Measurements from ENCODE around the gene PDGFD. TPM values are rescaled to one million over a fixed set of nuclear protein-coding genes. Genes with fewer than 3 reads are reported as not detected.

PDGFD gene
- total and polyA plus RNA-seq, 2 experiments from 2014 or later: 1.9 to 4.5 TPM

- Histone ChIP-seq H3K27me3 (ENCODE audit: insufficient read depth) (no peaks in the 10 kb centered on the region), H4K20me1 (replicated peaks; ENCODE audit: insufficient read depth) (no peaks in the 10 kb centered on the region), H3K79me2 (replicated peaks; ENCODE audit: insufficient read depth) (no peaks in the 10 kb centered on the region), H3K4me1 (ENCODE audit: insufficient read depth) (no peaks in the 10 kb centered on the region), H3K27ac (ENCODE audit: low read depth) (no peak overlapping the region), H3K4me3 (no peak overlapping the region), H3K9me2 (ENCODE audit: insufficient read depth) (no peaks in the 10 kb centered on the region), H3F3A (replicated peaks; ENCODE audit: low read depth) (no peaks in the 10 kb centered on the region), H2AFZ (no peak overlapping the region), H3K4me2 (no peak overlapping the region), H3K36me3 (ENCODE audit: insufficient read depth) (0 out of 2 replicates have a peak, but pooled peaks cover 2% of the 10 kb centered on the region)
- DNase-seq (ENCODE audit: low spot score): no peak
- Mint-ChIP-seq H3K4me3 (no peak overlapping the region), H3K9me3 (peaks cover 2% of the 10 kb centered on the region; the same call in 2 of the 3 replicates), H3K36me3 (ENCODE audit: low read depth) (no peaks in the 10 kb centered on the region), H3K27me3 (ENCODE audit: insufficient read depth, low read depth, poor library complexity) (no peaks in the 10 kb centered on the region), H3K27ac (no peak overlapping the region), H3K4me1 (no peaks in the 10 kb centered on the region)
- no peak for ATAC-seq
- TF ChIP-seq CREB1 (CRISPR knock-in tag; IDR thresholded peaks at IDR 0.05; ENCODE audit: low read depth) (no peak), EZH2phosphoT487 (IDR thresholded peaks at IDR 0.05; ENCODE audit: unreplicated experiment) (no peak), NANOG (IDR thresholded peaks at IDR 0.05; ENCODE audit: borderline replicate concordance) (no peak), ZNF114 (CRISPR knock-in tag; IDR thresholded peaks at IDR 0.05) (no peak), POLR2AphosphoS5 (IDR thresholded peaks at IDR 0.05; ENCODE audit: low read depth) (no peak), ZNF331 (CRISPR knock-in tag; IDR thresholded peaks at IDR 0.05; ENCODE audit: low read depth) (no peak), JUNB (IDR thresholded peaks at IDR 0.05; ENCODE audit: unreplicated experiment) (no peak), REST (IDR thresholded peaks at IDR 0.05; ENCODE audit: unreplicated experiment) (no peak), STAT1 (IDR thresholded peaks at IDR 0.05; ENCODE audit: unreplicated experiment) (no peak), EZH2 (IDR thresholded peaks at IDR 0.05; ENCODE audit: low read depth, unreplicated experiment) (no peak)
- TF ChIP-seq, protein P1, sequence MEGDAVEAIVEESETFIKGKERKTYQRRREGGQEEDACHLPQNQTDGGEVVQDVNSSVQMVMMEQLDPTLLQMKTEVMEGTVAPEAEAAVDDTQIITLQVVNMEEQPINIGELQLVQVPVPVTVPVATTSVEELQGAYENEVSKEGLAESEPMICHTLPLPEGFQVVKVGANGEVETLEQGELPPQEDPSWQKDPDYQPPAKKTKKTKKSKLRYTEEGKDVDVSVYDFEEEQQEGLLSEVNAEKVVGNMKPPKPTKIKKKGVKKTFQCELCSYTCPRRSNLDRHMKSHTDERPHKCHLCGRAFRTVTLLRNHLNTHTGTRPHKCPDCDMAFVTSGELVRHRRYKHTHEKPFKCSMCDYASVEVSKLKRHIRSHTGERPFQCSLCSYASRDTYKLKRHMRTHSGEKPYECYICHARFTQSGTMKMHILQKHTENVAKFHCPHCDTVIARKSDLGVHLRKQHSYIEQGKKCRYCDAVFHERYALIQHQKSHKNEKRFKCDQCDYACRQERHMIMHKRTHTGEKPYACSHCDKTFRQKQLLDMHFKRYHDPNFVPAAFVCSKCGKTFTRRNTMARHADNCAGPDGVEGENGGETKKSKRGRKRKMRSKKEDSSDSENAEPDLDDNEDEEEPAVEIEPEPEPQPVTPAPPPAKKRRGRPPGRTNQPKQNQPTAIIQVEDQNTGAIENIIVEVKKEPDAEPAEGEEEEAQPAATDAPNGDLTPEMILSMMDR (conservative IDR thresholded peaks at IDR 0.05; ENCODE audit: low read depth in 2 of 2): no peak
- TF ChIP-seq, protein P2, sequence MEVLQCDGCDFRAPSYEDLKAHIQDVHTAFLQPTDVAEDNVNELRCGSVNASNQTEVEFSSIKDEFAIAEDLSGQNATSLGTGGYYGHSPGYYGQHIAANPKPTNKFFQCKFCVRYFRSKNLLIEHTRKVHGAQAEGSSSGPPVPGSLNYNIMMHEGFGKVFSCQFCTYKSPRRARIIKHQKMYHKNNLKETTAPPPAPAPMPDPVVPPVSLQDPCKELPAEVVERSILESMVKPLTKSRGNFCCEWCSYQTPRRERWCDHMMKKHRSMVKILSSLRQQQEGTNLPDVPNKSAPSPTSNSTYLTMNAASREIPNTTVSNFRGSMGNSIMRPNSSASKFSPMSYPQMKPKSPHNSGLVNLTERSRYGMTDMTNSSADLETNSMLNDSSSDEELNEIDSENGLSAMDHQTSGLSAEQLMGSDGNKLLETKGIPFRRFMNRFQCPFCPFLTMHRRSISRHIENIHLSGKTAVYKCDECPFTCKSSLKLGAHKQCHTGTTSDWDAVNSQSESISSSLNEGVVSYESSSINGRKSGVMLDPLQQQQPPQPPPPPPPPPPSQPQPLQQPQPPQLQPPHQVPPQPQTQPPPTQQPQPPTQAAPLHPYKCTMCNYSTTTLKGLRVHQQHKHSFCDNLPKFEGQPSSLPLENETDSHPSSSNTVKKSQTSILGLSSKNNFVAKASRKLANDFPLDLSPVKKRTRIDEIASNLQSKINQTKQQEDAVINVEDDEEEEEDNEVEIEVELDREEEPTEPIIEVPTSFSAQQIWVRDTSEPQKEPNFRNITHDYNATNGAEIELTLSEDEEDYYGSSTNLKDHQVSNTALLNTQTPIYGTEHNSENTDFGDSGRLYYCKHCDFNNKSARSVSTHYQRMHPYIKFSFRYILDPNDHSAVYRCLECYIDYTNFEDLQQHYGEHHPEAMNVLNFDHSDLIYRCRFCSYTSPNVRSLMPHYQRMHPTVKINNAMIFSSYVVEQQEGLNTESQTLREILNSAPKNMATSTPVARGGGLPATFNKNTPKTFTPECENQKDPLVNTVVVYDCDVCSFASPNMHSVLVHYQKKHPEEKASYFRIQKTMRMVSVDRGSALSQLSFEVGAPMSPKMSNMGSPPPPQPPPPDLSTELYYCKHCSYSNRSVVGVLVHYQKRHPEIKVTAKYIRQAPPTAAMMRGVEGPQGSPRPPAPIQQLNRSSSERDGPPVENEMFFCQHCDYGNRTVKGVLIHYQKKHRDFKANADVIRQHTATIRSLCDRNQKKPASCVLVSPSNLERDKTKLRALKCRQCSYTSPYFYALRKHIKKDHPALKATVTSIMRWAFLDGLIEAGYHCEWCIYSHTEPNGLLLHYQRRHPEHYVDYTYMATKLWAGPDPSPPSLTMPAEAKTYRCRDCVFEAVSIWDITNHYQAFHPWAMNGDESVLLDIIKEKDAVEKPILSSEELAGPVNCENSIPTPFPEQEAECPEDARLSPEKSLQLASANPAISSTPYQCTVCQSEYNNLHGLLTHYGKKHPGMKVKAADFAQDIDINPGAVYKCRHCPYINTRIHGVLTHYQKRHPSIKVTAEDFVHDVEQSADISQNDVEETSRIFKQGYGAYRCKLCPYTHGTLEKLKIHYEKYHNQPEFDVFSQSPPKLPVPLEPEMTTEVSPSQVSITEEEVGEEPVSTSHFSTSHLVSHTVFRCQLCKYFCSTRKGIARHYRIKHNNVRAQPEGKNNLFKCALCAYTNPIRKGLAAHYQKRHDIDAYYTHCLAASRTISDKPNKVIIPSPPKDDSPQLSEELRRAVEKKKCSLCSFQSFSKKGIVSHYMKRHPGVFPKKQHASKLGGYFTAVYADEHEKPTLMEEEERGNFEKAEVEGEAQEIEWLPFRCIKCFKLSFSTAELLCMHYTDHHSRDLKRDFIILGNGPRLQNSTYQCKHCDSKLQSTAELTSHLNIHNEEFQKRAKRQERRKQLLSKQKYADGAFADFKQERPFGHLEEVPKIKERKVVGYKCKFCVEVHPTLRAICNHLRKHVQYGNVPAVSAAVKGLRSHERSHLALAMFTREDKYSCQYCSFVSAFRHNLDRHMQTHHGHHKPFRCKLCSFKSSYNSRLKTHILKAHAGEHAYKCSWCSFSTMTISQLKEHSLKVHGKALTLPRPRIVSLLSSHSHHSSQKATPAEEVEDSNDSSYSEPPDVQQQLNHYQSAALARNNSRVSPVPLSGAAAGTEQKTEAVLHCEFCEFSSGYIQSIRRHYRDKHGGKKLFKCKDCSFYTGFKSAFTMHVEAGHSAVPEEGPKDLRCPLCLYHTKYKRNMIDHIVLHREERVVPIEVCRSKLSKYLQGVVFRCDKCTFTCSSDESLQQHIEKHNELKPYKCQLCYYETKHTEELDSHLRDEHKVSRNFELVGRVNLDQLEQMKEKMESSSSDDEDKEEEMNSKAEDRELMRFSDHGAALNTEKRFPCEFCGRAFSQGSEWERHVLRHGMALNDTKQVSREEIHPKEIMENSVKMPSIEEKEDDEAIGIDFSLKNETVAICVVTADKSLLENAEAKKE (CRISPR knock-in tag; IDR thresholded peaks at IDR 0.05): no peak
- TF ChIP-seq, protein P3, sequence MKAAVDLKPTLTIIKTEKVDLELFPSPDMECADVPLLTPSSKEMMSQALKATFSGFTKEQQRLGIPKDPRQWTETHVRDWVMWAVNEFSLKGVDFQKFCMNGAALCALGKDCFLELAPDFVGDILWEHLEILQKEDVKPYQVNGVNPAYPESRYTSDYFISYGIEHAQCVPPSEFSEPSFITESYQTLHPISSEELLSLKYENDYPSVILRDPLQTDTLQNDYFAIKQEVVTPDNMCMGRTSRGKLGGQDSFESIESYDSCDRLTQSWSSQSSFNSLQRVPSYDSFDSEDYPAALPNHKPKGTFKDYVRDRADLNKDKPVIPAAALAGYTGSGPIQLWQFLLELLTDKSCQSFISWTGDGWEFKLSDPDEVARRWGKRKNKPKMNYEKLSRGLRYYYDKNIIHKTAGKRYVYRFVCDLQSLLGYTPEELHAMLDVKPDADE (IDR thresholded peaks at IDR 0.05): no peak
These were observed 130.8 kb downstream of the PDGFD start for GRCh38 chr11:104033134-104033533.
